ENCODE data around the gene KRTAP10-6.
"Not testable (repeated sequence)": the region's sequence is repeated elsewhere in the genome, so short reads cannot be mapped to it uniquely, and the experiment has no call there.

DNA sequence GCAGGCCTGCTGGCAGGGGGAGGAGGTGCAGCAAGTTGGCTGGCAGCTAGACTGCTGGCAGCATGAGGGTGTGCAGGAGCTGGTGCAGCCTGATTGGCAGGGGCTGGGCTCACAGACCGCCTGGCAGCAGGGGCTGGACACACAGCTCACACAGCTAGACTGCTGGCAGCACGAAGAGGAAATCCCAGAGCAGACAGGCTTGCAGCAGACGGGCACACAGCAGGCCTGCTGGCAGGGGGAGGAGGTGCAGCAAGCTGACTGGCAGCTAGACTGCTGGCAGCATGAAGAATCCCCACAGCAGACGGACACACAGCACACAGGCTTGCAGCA, 539 bp downstream of the KRTAP10-6 start:
- TF ChIP-seq, protein P1, sequence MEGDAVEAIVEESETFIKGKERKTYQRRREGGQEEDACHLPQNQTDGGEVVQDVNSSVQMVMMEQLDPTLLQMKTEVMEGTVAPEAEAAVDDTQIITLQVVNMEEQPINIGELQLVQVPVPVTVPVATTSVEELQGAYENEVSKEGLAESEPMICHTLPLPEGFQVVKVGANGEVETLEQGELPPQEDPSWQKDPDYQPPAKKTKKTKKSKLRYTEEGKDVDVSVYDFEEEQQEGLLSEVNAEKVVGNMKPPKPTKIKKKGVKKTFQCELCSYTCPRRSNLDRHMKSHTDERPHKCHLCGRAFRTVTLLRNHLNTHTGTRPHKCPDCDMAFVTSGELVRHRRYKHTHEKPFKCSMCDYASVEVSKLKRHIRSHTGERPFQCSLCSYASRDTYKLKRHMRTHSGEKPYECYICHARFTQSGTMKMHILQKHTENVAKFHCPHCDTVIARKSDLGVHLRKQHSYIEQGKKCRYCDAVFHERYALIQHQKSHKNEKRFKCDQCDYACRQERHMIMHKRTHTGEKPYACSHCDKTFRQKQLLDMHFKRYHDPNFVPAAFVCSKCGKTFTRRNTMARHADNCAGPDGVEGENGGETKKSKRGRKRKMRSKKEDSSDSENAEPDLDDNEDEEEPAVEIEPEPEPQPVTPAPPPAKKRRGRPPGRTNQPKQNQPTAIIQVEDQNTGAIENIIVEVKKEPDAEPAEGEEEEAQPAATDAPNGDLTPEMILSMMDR (IDR thresholded peaks at IDR 0.05; ENCODE audit: low read depth, low read length) = not testable (repeated sequence)
- TF ChIP-seq POLR2A (IDR thresholded peaks at IDR 0.05; ENCODE audit: extremely low read depth, insufficient read length); MYC (IDR thresholded peaks at IDR 0.05; ENCODE audit: low read depth, low read length): not testable (repeated sequence)

Data from NB4 (cell line).